GM12878 (cell line): ENCODE measurements around the gene SLC35F3.

Experiments used
- HDAC6 ChIP-seq: fragments of 200-600 bp; sonication (generic); IDR thresholded peaks from one replicate; pipeline ENCODE4 v1.8.0; 2017; ENCODE audit warnings: antibody characterized with exemption; ENCODE audit not compliant: unreplicated experiment
- JUND ChIP-seq: IDR thresholded peaks from 2 replicates; pipeline ENCODE4 v1.6.1; 2012; ENCODE audit warnings: low read depth, mild to moderate bottlenecking, low read length, improper control_type of control experiment, moderate library complexity
- NR2F1 ChIP-seq: fragments of 450-650 bp; conservative IDR thresholded peaks from 2 replicates; pipeline ENCODE4 v1.6.1; 2017; ENCODE audit warnings: mild to moderate bottlenecking
- POLR2A ChIP-seq: IDR thresholded peaks from 2 replicates; pipeline ENCODE4 v1.6.1; 2011; ENCODE audit warnings: low read depth, mild to moderate bottlenecking, low read length
- SP1 ChIP-seq: IDR thresholded peaks from one replicate; pipeline ENCODE4 v1.6.1; 2011; ENCODE audit warnings: low read depth, low read length
- SUZ12 ChIP-seq: fragments of 200-600 bp; sonication (generic); IDR thresholded peaks from one replicate; pipeline ENCODE4 v1.6.1; 2018; ENCODE audit warnings: antibody characterized with exemption, mild to moderate bottlenecking; ENCODE audit not compliant: unreplicated experiment
- TF ChIP-seq, protein P1 (sequence below): fragments of 450-650 bp; formaldehyde crosslinking; IDR thresholded peaks from 2 replicates; pipeline ENCODE4 v1.5.0; 2022; ENCODE audit warnings: mild to moderate bottlenecking, missing genetic modification characterization

DNA sequence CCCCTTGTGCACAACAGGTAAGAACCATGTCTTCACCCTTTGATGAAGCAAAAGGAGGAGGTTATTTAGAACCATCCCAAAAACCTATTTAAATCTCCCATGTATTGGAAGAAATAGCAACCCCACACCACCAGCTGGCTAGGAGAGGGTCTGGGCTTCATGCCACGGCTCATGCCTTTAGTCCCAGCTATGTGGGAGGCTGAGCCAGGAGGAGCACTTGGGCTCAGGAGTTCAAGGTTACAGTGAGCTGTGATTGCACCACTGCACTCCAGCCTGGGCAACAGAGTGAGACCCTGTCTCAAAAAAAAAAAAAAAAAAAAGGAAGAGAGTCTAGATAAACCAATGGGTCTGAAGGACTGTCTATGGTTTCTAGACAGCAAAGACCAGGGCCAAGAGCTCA is 270.9 kb downstream of the SLC35F3 start:
- no peak for TF ChIP-seq JUND
- no peak for TF ChIP-seq SUZ12
- no peak for TF ChIP-seq NR2F1
- no peak for TF ChIP-seq POLR2A
- TF ChIP-seq SP1, result no peak
- TF ChIP-seq, protein P1, sequence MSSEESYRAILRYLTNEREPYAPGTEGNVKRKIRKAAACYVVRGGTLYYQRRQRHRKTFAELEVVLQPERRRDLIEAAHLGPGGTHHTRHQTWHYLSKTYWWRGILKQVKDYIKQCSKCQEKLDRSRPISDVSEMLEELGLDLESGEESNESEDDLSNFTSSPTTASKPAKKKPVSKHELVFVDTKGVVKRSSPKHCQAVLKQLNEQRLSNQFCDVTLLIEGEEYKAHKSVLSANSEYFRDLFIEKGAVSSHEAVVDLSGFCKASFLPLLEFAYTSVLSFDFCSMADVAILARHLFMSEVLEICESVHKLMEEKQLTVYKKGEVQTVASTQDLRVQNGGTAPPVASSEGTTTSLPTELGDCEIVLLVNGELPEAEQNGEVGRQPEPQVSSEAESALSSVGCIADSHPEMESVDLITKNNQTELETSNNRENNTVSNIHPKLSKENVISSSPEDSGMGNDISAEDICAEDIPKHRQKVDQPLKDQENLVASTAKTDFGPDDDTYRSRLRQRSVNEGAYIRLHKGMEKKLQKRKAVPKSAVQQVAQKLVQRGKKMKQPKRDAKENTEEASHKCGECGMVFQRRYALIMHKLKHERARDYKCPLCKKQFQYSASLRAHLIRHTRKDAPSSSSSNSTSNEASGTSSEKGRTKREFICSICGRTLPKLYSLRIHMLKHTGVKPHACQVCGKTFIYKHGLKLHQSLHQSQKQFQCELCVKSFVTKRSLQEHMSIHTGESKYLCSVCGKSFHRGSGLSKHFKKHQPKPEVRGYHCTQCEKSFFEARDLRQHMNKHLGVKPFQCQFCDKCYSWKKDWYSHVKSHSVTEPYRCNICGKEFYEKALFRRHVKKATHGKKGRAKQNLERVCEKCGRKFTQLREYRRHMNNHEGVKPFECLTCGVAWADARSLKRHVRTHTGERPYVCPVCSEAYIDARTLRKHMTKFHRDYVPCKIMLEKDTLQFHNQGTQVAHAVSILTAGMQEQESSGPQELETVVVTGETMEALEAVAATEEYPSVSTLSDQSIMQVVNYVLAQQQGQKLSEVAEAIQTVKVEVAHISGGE (CRISPR knock-in tag), result no peak
- no peak for TF ChIP-seq HDAC6
